Measurements from ENCODE around the gene SLC25A15.

DNA sequence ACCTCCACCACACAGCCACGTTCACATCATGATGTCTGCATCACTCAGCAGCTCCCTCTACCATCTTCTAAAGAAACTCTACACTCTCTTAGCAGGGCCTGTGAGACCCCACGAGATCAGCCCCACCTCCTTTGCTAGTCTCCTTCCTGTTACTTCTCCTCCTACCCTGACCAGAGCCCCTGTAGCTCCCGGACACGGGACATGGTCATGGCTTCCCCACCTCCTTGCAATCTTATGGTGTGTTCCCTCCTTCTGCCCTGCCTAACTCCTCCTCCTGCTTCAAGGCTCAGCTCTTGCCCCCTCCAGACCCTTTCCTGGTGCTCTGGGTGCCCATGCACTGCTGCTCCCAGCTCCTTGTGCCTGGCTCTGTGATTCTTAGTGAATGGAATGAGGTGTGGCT lies 10.4 kb upstream of the SLC25A15 start:
- TF ChIP-seq, protein P1, sequence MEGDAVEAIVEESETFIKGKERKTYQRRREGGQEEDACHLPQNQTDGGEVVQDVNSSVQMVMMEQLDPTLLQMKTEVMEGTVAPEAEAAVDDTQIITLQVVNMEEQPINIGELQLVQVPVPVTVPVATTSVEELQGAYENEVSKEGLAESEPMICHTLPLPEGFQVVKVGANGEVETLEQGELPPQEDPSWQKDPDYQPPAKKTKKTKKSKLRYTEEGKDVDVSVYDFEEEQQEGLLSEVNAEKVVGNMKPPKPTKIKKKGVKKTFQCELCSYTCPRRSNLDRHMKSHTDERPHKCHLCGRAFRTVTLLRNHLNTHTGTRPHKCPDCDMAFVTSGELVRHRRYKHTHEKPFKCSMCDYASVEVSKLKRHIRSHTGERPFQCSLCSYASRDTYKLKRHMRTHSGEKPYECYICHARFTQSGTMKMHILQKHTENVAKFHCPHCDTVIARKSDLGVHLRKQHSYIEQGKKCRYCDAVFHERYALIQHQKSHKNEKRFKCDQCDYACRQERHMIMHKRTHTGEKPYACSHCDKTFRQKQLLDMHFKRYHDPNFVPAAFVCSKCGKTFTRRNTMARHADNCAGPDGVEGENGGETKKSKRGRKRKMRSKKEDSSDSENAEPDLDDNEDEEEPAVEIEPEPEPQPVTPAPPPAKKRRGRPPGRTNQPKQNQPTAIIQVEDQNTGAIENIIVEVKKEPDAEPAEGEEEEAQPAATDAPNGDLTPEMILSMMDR (IDR thresholded peaks at IDR 0.05), result no peak
- TF ChIP-seq POLR2A (IDR thresholded peaks at IDR 0.05), result no peak

All from Peyer's patch (tissue), 4 donors.